ENCODE results near the gene FAM184A.

GRCh38 chr6:118931436-118931835 is 147.0 kb downstream of the FAM184A start:
- TF ChIP-seq, protein P1, sequence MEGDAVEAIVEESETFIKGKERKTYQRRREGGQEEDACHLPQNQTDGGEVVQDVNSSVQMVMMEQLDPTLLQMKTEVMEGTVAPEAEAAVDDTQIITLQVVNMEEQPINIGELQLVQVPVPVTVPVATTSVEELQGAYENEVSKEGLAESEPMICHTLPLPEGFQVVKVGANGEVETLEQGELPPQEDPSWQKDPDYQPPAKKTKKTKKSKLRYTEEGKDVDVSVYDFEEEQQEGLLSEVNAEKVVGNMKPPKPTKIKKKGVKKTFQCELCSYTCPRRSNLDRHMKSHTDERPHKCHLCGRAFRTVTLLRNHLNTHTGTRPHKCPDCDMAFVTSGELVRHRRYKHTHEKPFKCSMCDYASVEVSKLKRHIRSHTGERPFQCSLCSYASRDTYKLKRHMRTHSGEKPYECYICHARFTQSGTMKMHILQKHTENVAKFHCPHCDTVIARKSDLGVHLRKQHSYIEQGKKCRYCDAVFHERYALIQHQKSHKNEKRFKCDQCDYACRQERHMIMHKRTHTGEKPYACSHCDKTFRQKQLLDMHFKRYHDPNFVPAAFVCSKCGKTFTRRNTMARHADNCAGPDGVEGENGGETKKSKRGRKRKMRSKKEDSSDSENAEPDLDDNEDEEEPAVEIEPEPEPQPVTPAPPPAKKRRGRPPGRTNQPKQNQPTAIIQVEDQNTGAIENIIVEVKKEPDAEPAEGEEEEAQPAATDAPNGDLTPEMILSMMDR (conservative IDR thresholded peaks at IDR 0.05; ENCODE audit: low read length): no peak
- TF ChIP-seq EZH2phosphoT487 (IDR thresholded peaks at IDR 0.05; ENCODE audit: borderline replicate concordance): no peak

Data from Loucy (cell line).